ENCODE results near the gene TNFRSF8. TPM values are rescaled to one million over a fixed set of nuclear protein-coding genes. Genes with fewer than 3 reads are reported as not detected.

TNFRSF8 gene
- total and polyA plus RNA-seq, 2 of the 4 experiments (the other 2 are of a cell fraction) = under 0.01 to 0.31 TPM

GRCh38 chr1:12075195-12076114, 12.4 kb downstream of the TNFRSF8 start:
- CTCF ChIA-PET = no interaction called here
- H3K4me2 ChIP-seq (ENCODE audit: low read depth, low read length) = peak overlapping the region; percentile 27; the same call in 1 of the 2 replicates
- peak; percentile 94 for DNase-seq

More at GRCh38 chr1:12075195-12076114, 12.4 kb downstream of the TNFRSF8 start:
- H3K9me3 ChIP-seq (ENCODE audit: control insufficient read depth, insufficient read depth, low read length) = peaks cover 9% of the 10 kb centered on the region
- no peak overlapping the region for H2BK15ac ChIP-seq (ENCODE audit: low read depth, low read length)
- H4K91ac ChIP-seq (ENCODE audit: insufficient read depth, low read depth, low read length) = no peak overlapping the region
- no peak overlapping the region for H2AK5ac ChIP-seq (ENCODE audit: low read depth, low read length)
- H2BK20ac ChIP-seq (ENCODE audit: low read depth, low read length) = no peak overlapping the region
- no peak overlapping the region for H2BK120ac ChIP-seq (ENCODE audit: low read depth, low read length)
- in situ Hi-C loops (cut with MboI; ENCODE audit: low sequenced_read_pairs) (no loop called here), intact Hi-C loops (cut with micrococcal nuclease) (no loop called here), dilution Hi-C loops (cut with HindIII; ENCODE audit: low sequenced_read_pairs, unreplicated experiment) (no loop called here)
- peaks cover 8% of the 10 kb centered on the region; the same call in 1 of the 2 replicates for H3K27me3 ChIP-seq (ENCODE audit: control insufficient read depth, insufficient read depth, low read length)
- H4K8ac ChIP-seq (ENCODE audit: low read depth in 2 of 2, low read length in 2 of 2) = no peak overlapping the region
- no peak overlapping the region for H3K14ac ChIP-seq (replicated peaks; ENCODE audit: low read depth, low read length)
- no peaks in the 10 kb centered on the region for H3K79me1 ChIP-seq (ENCODE audit: low read depth in 1 of 2, low read length in 2 of 2)
- H3K4ac ChIP-seq (ENCODE audit: low read depth, low read length) = no peak overlapping the region
- WGBS, 2 experiments (ENCODE audit: extremely low coverage in 2 of 2, insufficient read length in 1 of 2) = 34% methylated on average over 7 of the region's 19 CpGs; no CpG with 5 or more reads in 1 of the 2 experiments
- peaks cover 6% of the 10 kb centered on the region for H3K4me1 ChIP-seq (ENCODE audit: control insufficient read depth, insufficient read depth, low read length)
- POLR2A ChIA-PET (ENCODE audit: unreplicated experiment) = interaction anchor here (0.6 kb wide), 1 partner anchor 86 kb away, joined by 4 read pairs; no protein-coding TSS in a partner anchor
- no peak overlapping the region for H3K56ac ChIP-seq (ENCODE audit: extremely low read depth, insufficient read depth, low read length)
- no peak overlapping the region for H3K9ac ChIP-seq (ENCODE audit: low read depth, low read length)
- no peak overlapping the region for H2AK9ac ChIP-seq (replicated peaks; ENCODE audit: low read depth, low read length, poor library complexity)
- H3K4me3 ChIP-seq (ENCODE audit: insufficient read depth, low read depth, low read length) = no peak overlapping the region
- 0 out of 2 replicates have a peak, but pooled peaks cover 3% of the 10 kb centered on the region for H3K9me1 ChIP-seq (ENCODE audit: insufficient read depth, low read length)
- H2BK5ac ChIP-seq (ENCODE audit: low read depth, low read length, poor library complexity, severe bottlenecking) = peak overlapping the region; percentile 37
- H3K18ac ChIP-seq (ENCODE audit: low read depth, low read length) = peak overlapping the region; percentile 81
- H4K20me1 ChIP-seq (ENCODE audit: insufficient read depth, low read length) = no peaks in the 10 kb centered on the region
- peak; percentile 87 for ATAC-seq (ENCODE audit: low read depth)
- H3K36me3 ChIP-seq (ENCODE audit: control insufficient read depth, insufficient read depth, low read length) = no peaks in the 10 kb centered on the region
- BruUV-seq (replicated peaks) = no TSS peak
- TF ChIP-seq MAFK (IDR thresholded peaks at IDR 0.05; ENCODE audit: low read depth, low read length) (0 out of 2 replicates have a peak, but pooled peaks have one; percentile 7), CHD1 (IDR thresholded peaks at IDR 0.05; ENCODE audit: low read depth, low read length) (no peak), RCOR1 (IDR thresholded peaks at IDR 0.05; ENCODE audit: insufficient replicate concordance, low read length) (peak; percentile 66)
- peak overlapping the region; percentile 66 for H4K5ac ChIP-seq (ENCODE audit: low read depth, low read length)
- peak overlapping the region; percentile 67; the same call in 1 of the 2 replicates for H3K27ac ChIP-seq (ENCODE audit: insufficient read depth, low read length)
- H3K23ac ChIP-seq (ENCODE audit: low read depth, low read length) = no peak overlapping the region
- H2AFZ ChIP-seq (replicated peaks; ENCODE audit: low read length, poor library complexity) = no peak overlapping the region

Data from IMR-90 (cell line).